HCT116 (cell line): ENCODE data around the gene FITM1. TPM values are rescaled to one million over a fixed set of nuclear protein-coding genes. Genes with fewer than 3 reads are reported as not detected.

ENCODE experiments used
- ATAC-seq: fragments of 200-7000 bp; cut with Tn5 transposase; 2 replicates; pipeline ENCODE4 v1.9.1; 2020; ENCODE audit warnings: mild to moderate bottlenecking, moderate library complexity
- BruUV-seq: library from RNA; stranded (reverse); fragments of 400-500 nt; replicated peaks from 2 replicates; lab custom pipeline; 2021; lab: Mats Ljungman, UMichigan
- CTCF ChIA-PET: fragments of 300-600 bp; sonication (Branson Sonifier 250); formaldehyde crosslinking; loops from one replicate; lab custom pipeline; 2021; ENCODE audit warnings: antibody characterized with exemption; lab: Charles Lee
- POLR2A ChIA-PET: fragments of 300-600, 350-600 bp; sonication (Branson Sonifier 250); formaldehyde crosslinking; loops from one replicate; lab custom pipeline; 2021; ENCODE audit warnings: antibody characterized with exemption; lab: Charles Lee
- RAD21 ChIA-PET, 2 experiments: fragments of 300-600 bp; sonication (Branson Sonifier 250); formaldehyde crosslinking; loops; one replicate each; lab custom pipeline; 2023; ENCODE audit warnings: low total read pairs in 2 of 2; ENCODE audit not compliant: uncharacterized antibody in 2 of 2, unreplicated experiment in 2 of 2, low non-redundant PET in 1 of 2; lab: Charles Lee
- DNase-seq: peaks from one replicate; pipeline ENCODE4 v3.0.0-alpha.2; 2010; ENCODE audit warnings: low read depth, low spot score
- H2AFZ ChIP-seq: fragments of 200-600 bp; shearing (Covaris generic), sonication (generic); 2 replicates; pipeline ENCODE4 v1.6.1; 2017; ENCODE audit warnings: low read depth, mixed run types, mixed read lengths, antibody characterized with exemption, low read length; ENCODE audit not compliant: poor library complexity, severe bottlenecking
- H3K27ac ChIP-seq: 2 replicates; pipeline ENCODE4 v1.5.1; 2012; ENCODE audit warnings: low read depth, low read length
- H3K27me3 ChIP-seq: fragments of 200-600 bp; sonication (generic); 2 replicates; pipeline ENCODE4 v1.6.1; 2016; ENCODE audit warnings: mixed run types, low read length, mixed read lengths; ENCODE audit not compliant: insufficient read depth
- H3K36me3 ChIP-seq, 2 experiments: fragments of 200-500 bp in 1 of 2; fragments of 200-600 bp in 1 of 2; sonication (Bioruptor generic) in 1 of 2; sonication (generic) in 1 of 2; 2 replicates each; pipeline versions ENCODE4 v1.5.1 to v1.6.1; 2014 to 2016; ENCODE audit warnings: low read length in 2 of 2, inconsistent platforms in 1 of 2, mixed read lengths in 1 of 2, mixed run types in 1 of 2; ENCODE audit not compliant: insufficient read depth in 2 of 2, control insufficient read depth in 1 of 2
- H3K4me1 ChIP-seq, 2 experiments: fragments of 200-600 bp in 1 of 2; sonication (generic) in 1 of 2; 2 replicates each; pipeline versions ENCODE4 v1.5.1 to v1.6.1; 2012 to 2017; ENCODE audit warnings: low read length in 2 of 2, inconsistent platforms in 1 of 2, mild to moderate bottlenecking in 1 of 2, mixed read lengths in 1 of 2, mixed run types in 1 of 2, moderate library complexity in 1 of 2; ENCODE audit not compliant: insufficient read depth in 2 of 2, control insufficient read depth in 1 of 2
- H3K4me2 ChIP-seq: fragments of 200-600 bp; sonication (generic); 2 replicates; pipeline ENCODE4 v1.6.1; 2017; ENCODE audit warnings: mixed run types, low read length, mixed read lengths
- H3K4me3 ChIP-seq, 2 experiments: fragments of 200-600 bp in 1 of 2; sonication (generic) in 1 of 2; replicated peaks in 1 of 2; 2 replicates each; pipeline ENCODE4 v1.5.1; 2011 to 2016; ENCODE audit warnings: low read length in 2 of 2, control low read depth in 1 of 2, low read depth in 1 of 2, mild to moderate bottlenecking in 1 of 2, mixed read lengths in 1 of 2, mixed run types in 1 of 2
- H3K79me2 ChIP-seq: fragments of 200-600 bp; sonication (generic); 2 replicates; pipeline ENCODE4 v1.6.1; 2017; ENCODE audit warnings: mild to moderate bottlenecking, mixed run types, low read length, moderate library complexity, mixed read lengths; ENCODE audit not compliant: insufficient read depth
- H3K9ac ChIP-seq: fragments of 200-600 bp; sonication (generic); 2 replicates; pipeline ENCODE4 v1.6.1; 2016; ENCODE audit warnings: low read length, mixed read lengths
- H3K9me2 ChIP-seq: fragments of 200-600 bp; sonication (generic), shearing (Covaris generic); 2 replicates; pipeline ENCODE4 v1.6.1; 2017; ENCODE audit warnings: mixed run types, mild to moderate bottlenecking, moderate library complexity; ENCODE audit not compliant: insufficient read depth
- H3K9me3 ChIP-seq, 2 experiments: fragments of 200-500 bp in 1 of 2; fragments of 200-600 bp in 1 of 2; sonication (Bioruptor generic) in 1 of 2; sonication (generic) in 1 of 2; 2 replicates each; pipeline ENCODE4 v1.6.1; 2014 to 2017; ENCODE audit warnings: low read length in 2 of 2, mixed read lengths in 2 of 2, inconsistent platforms in 1 of 2, low read depth in 1 of 2, mild to moderate bottlenecking in 1 of 2, mixed run types in 1 of 2, moderate library complexity in 1 of 2; ENCODE audit not compliant: control insufficient read depth in 1 of 2, insufficient read depth in 1 of 2
- H4K20me1 ChIP-seq: fragments of 200-600 bp; sonication (generic), shearing (Covaris generic); 2 replicates; pipeline ENCODE4 v1.6.1; 2017; ENCODE audit warnings: mixed run types, mild to moderate bottlenecking, moderate library complexity; ENCODE audit not compliant: insufficient read depth
- CEBPB ChIP-seq: IDR thresholded peaks from 2 replicates; pipeline ENCODE4 v1.6.1; 2012; ENCODE audit warnings: low read depth
- EZH2 ChIP-seq: fragments of 200-600 bp; sonication (generic); IDR thresholded peaks from 2 replicates; pipeline ENCODE4 v1.6.1; 2017; ENCODE audit warnings: antibody characterized with exemption, mixed run types
- EZH2phosphoT487 ChIP-seq: fragments of 200-600 bp; IDR thresholded peaks from 2 replicates; pipeline ENCODE4 v1.6.1; 2018; ENCODE audit warnings: antibody characterized with exemption, borderline replicate concordance
- JUND ChIP-seq: IDR thresholded peaks from 2 replicates; pipeline ENCODE4 v1.6.1; 2012
- POLR2A ChIP-seq: IDR thresholded peaks from 2 replicates; pipeline ENCODE4 v1.7.0; 2011; ENCODE audit warnings: borderline replicate concordance; ENCODE audit not compliant: insufficient read depth, insufficient read length; ENCODE audit errors: extremely low read depth
- POLR2AphosphoS5 ChIP-seq: IDR thresholded peaks from 2 replicates; pipeline ENCODE4 v1.6.1; 2011; ENCODE audit warnings: mild to moderate bottlenecking, low read depth, low read length, moderate library complexity
- RAD21 ChIP-seq: IDR thresholded peaks from 2 replicates; pipeline ENCODE4 v1.6.1; 2012; ENCODE audit warnings: low read depth, mild to moderate bottlenecking
- REST ChIP-seq: IDR thresholded peaks from 2 replicates; pipeline ENCODE4 v1.6.1; 2012; ENCODE audit warnings: low read depth
- SIN3A ChIP-seq: IDR thresholded peaks from 2 replicates; pipeline ENCODE4 v1.6.1; 2012; ENCODE audit warnings: low read depth
- SP1 ChIP-seq: IDR thresholded peaks from 2 replicates; pipeline ENCODE4 v1.6.1; 2012; ENCODE audit warnings: low read depth
- SRF ChIP-seq: IDR thresholded peaks from 2 replicates; pipeline ENCODE4 v1.6.1; 2012; ENCODE audit warnings: low read depth
- YY1 ChIP-seq: IDR thresholded peaks from 2 replicates; pipeline ENCODE4 v1.6.1; 2011; ENCODE audit warnings: low read length, low read depth, moderate library complexity, mild to moderate bottlenecking; ENCODE audit not compliant: insufficient replicate concordance; ENCODE audit errors: extremely low read depth
- ZBTB33 ChIP-seq: IDR thresholded peaks from 2 replicates; pipeline ENCODE4 v1.6.1; 2011; ENCODE audit warnings: mild to moderate bottlenecking, low read length, moderate library complexity; ENCODE audit not compliant: insufficient replicate concordance; ENCODE audit errors: extremely low read depth
- ZFX ChIP-seq: fragments of 450-650 bp; IDR thresholded peaks from 2 replicates; pipeline ENCODE4 v1.6.1; 2017
- intact Hi-C: fragments of 100-400 bp; cut with micrococcal nuclease; formaldehyde crosslinking; loops from 2 replicates; pipeline ENCODE4 v1.10.0; 2022
- total RNA-seq: library from RNA; stranded (reverse); gene quantifications from one replicate; pipeline ENCODE4 v1.2.1, GENCODE V29; 2021; ENCODE audit not compliant: unreplicated experiment

FITM1 gene
- total RNA-seq, 1 experiment from 2014 or later = 0.81 TPM

- no peak overlapping the region for H3K9ac ChIP-seq
- ChIA-PET CTCF (interaction anchor here (1.5 kb wide), 1 partner anchor 9 kb away, joined by 3 read pairs; the partner anchor contains the start of gene PCK2), RAD21 (no interaction called here)
- no peaks in the 10 kb centered on the region for H3K79me2 ChIP-seq
- intact Hi-C loops = no loop called here
- peaks cover 14 to 21% of the 10 kb centered on the region in 2 experiments for H3K4me1 ChIP-seq
- no TSS peak for BruUV-seq
- no peaks in the 10 kb centered on the region for H4K20me1 ChIP-seq
- no peaks in the 10 kb centered on the region for H3K36me3 ChIP-seq
- H3K9me3 ChIP-seq = no peaks in the 10 kb centered on the region
- ATAC-seq = no peak
- H3K27ac ChIP-seq = no peak overlapping the region
- H2AFZ ChIP-seq = no peak overlapping the region
- H3K9me2 ChIP-seq = no peaks in the 10 kb centered on the region
- TF ChIP-seq REST = no peak
- no peak for TF ChIP-seq YY1
- no peak for TF ChIP-seq POLR2A
- TF ChIP-seq ZFX = no peak
- no peak for TF ChIP-seq SIN3A
- TF ChIP-seq RAD21 = no peak
- TF ChIP-seq ZBTB33 = no peak
- no peak for TF ChIP-seq SP1
- TF ChIP-seq SRF = no peak
- TF ChIP-seq EZH2phosphoT487 = no peak
- TF ChIP-seq JUND = no peak
- TF ChIP-seq EZH2 = no peak
- TF ChIP-seq POLR2AphosphoS5 = no peak
- no peak for TF ChIP-seq CEBPB
- TF ChIP-seq, all 23 proteins: peak for 0
- no peak for DNase-seq
- Histone ChIP-seq H3K4me2 (no peak overlapping the region), H3K4me3 (no peak overlapping the region), H3K27me3 (no peaks in the 10 kb centered on the region)
- POLR2A ChIA-PET = interaction anchor here (1.1 to 1.7 kb wide), 2 partner anchors 8 to 29 kb away, joined by 4 to 9 read pairs; partner anchors contain the start of genes DCAF11, NRL and PCK2
Observed at GRCh38 chr14:24085215-24085614, 45.2 kb upstream of the FITM1 start.
